H9 (cell line): ENCODE data around the gene TMEM270. TPM values are rescaled to one million over a fixed set of nuclear protein-coding genes. Genes with fewer than 3 reads are reported as not detected.

Source experiments
- DNase-seq: peaks from one replicate; pipeline ENCODE4 v3.0.0-alpha.2; 2017
- H2AFZ ChIP-seq: one replicate; pipeline ENCODE4 v1.6.1; 2013; ENCODE audit warnings: mild to moderate bottlenecking, low read length, control low read depth, moderate library complexity
- H2AK5ac ChIP-seq: 2 replicates; pipeline ENCODE4 v1.6.1; 2013; ENCODE audit warnings: low read length, control low read depth, mixed read lengths; ENCODE audit not compliant: insufficient read length
- H2BK120ac ChIP-seq: one replicate; pipeline ENCODE4 v1.6.1; 2013; ENCODE audit warnings: low read depth, mild to moderate bottlenecking, low read length, control low read depth, inconsistent platforms; ENCODE audit not compliant: poor library complexity, severe bottlenecking
- H2BK12ac ChIP-seq: 2 replicates; pipeline ENCODE4 v1.6.1; 2013; ENCODE audit warnings: low read length, control low read depth, mixed read lengths, low read depth; ENCODE audit not compliant: insufficient read length
- H2BK15ac ChIP-seq: 2 replicates; pipeline ENCODE4 v1.6.1; 2013; ENCODE audit warnings: low read depth, low read length, control low read depth
- H2BK20ac ChIP-seq: one replicate; pipeline ENCODE4 v1.6.1; 2013; ENCODE audit warnings: low read depth, mild to moderate bottlenecking, low read length, control low read depth, inconsistent platforms; ENCODE audit not compliant: poor library complexity, severe bottlenecking
- H2BK5ac ChIP-seq: 2 replicates; pipeline ENCODE4 v1.6.1; 2013; ENCODE audit warnings: low read length, control low read depth, mixed read lengths; ENCODE audit not compliant: insufficient read length
- H3K14ac ChIP-seq: 2 replicates; pipeline ENCODE4 v1.6.1; 2013; ENCODE audit warnings: low read length, control low read depth; ENCODE audit not compliant: insufficient read depth
- H3K18ac ChIP-seq: 2 replicates; pipeline ENCODE4 v1.6.1; 2013; ENCODE audit warnings: low read depth, mild to moderate bottlenecking, mixed read lengths, low read length, control low read depth; ENCODE audit not compliant: insufficient read length
- H3K23ac ChIP-seq: 2 replicates; pipeline ENCODE4 v1.6.1; 2013; ENCODE audit warnings: low read length, control low read depth, mixed read lengths, low read depth; ENCODE audit not compliant: insufficient read length
- H3K23me2 ChIP-seq: 2 replicates; pipeline ENCODE4 v1.6.1; 2013; ENCODE audit warnings: low read depth, mild to moderate bottlenecking, mixed read lengths, low read length, control low read depth; ENCODE audit not compliant: insufficient read length, poor library complexity, severe bottlenecking
- H3K27ac ChIP-seq: 2 replicates; pipeline ENCODE4 v1.5.1; 2013; ENCODE audit warnings: low read length, control low read depth, mixed read lengths, low read depth; ENCODE audit not compliant: insufficient read length
- H3K27me3 ChIP-seq: 2 replicates; pipeline ENCODE4 v1.6.1; 2013; ENCODE audit warnings: low read length, control low read depth, inconsistent platforms; ENCODE audit not compliant: insufficient read depth
- H3K4ac ChIP-seq: 2 replicates; pipeline ENCODE4 v1.6.1; 2013; ENCODE audit warnings: low read depth, mild to moderate bottlenecking, control low read depth, inconsistent platforms, low read length, moderate library complexity
- H3K4me1 ChIP-seq: 2 replicates; pipeline ENCODE4 v1.6.1; 2013; ENCODE audit warnings: low read length, control low read depth, inconsistent platforms; ENCODE audit not compliant: insufficient read depth
- H3K4me2 ChIP-seq: 2 replicates; pipeline ENCODE4 v1.6.1; 2013; ENCODE audit warnings: low read length, control low read depth, mixed read lengths; ENCODE audit not compliant: insufficient read length, insufficient read depth
- H3K56ac ChIP-seq: 2 replicates; pipeline ENCODE4 v1.6.1; 2013; ENCODE audit warnings: low read depth, mild to moderate bottlenecking, mixed read lengths, low read length, control low read depth; ENCODE audit not compliant: insufficient read length
- H3K79me1 ChIP-seq: 2 replicates; pipeline ENCODE4 v1.6.1; 2013; ENCODE audit warnings: low read depth, mild to moderate bottlenecking, moderate library complexity, low read length, control low read depth, inconsistent platforms; ENCODE audit not compliant: insufficient read depth, poor library complexity, severe bottlenecking
- H3K79me2 ChIP-seq: 2 replicates; pipeline ENCODE4 v1.6.1; 2013; ENCODE audit warnings: low read length, control low read depth, inconsistent platforms; ENCODE audit not compliant: insufficient read depth
- H3K9ac ChIP-seq: 2 replicates; pipeline ENCODE4 v1.6.1; 2013; ENCODE audit warnings: low read length, control low read depth, mixed read lengths; ENCODE audit not compliant: insufficient read length; ENCODE audit errors: extremely low read depth
- H3K9me3 ChIP-seq: one replicate; pipeline ENCODE4 v1.6.1; 2013; ENCODE audit warnings: low read depth, low read length, inconsistent platforms; ENCODE audit not compliant: control insufficient read depth
- H3T11ph ChIP-seq: one replicate; pipeline ENCODE4 v1.6.1; 2013; ENCODE audit warnings: mild to moderate bottlenecking, low read length, control low read depth, inconsistent platforms
- H4K20me1 ChIP-seq: one replicate; pipeline ENCODE4 v1.6.1; 2013; ENCODE audit not compliant: control insufficient read depth, insufficient read length, insufficient read depth
- H4K5ac ChIP-seq: 2 replicates; pipeline ENCODE4 v1.6.1; 2013; ENCODE audit warnings: low read depth, mild to moderate bottlenecking, mixed read lengths, low read length, control low read depth; ENCODE audit not compliant: insufficient read length
- H4K8ac ChIP-seq: replicated peaks from 2 replicates; pipeline ENCODE4 v1.6.1; 2013; ENCODE audit warnings: low read length, control low read depth, mixed read lengths, low read depth; ENCODE audit not compliant: insufficient read length
- H4K91ac ChIP-seq: 2 replicates; pipeline ENCODE4 v1.6.1; 2013; ENCODE audit warnings: low read depth, mild to moderate bottlenecking, moderate library complexity, mixed read lengths, low read length, control low read depth; ENCODE audit not compliant: insufficient read length
- H3K27ac Mint-ChIP-seq, 3 experiments: 2 replicates in 2 of 3; 3 replicates in 1 of 3; pipeline ENCODE4 v1.8.0; 2020 to 2021; ENCODE audit warnings: mixed read lengths in 3 of 3, mild to moderate bottlenecking in 1 of 3, moderate library complexity in 1 of 3
- H3K27me3 Mint-ChIP-seq: 2 replicates; pipeline ENCODE4 v1.8.0; 2021; ENCODE audit warnings: low read depth, mild to moderate bottlenecking, moderate library complexity, mixed read lengths
- H3K36me3 Mint-ChIP-seq, 3 experiments: 2 replicates in 2 of 3; 3 replicates in 1 of 3; pipeline ENCODE4 v1.8.0; 2020 to 2021; ENCODE audit warnings: low read depth in 3 of 3, mixed read lengths in 3 of 3; ENCODE audit not compliant: insufficient read depth in 1 of 3
- H3K4me1 Mint-ChIP-seq, 2 experiments: 2 replicates each; pipeline ENCODE4 v1.8.0; 2020; ENCODE audit warnings: mixed read lengths in 2 of 2
- H3K4me3 Mint-ChIP-seq, 2 experiments: 2 replicates in 1 of 2; 3 replicates in 1 of 2; pipeline ENCODE4 v1.8.0; 2020 to 2021; ENCODE audit warnings: mild to moderate bottlenecking in 2 of 2, mixed read lengths in 2 of 2, moderate library complexity in 1 of 2
- H3K9me3 Mint-ChIP-seq, 2 experiments: 2 replicates in 1 of 2; 3 replicates in 1 of 2; pipeline ENCODE4 v1.8.0; 2020; ENCODE audit warnings: mild to moderate bottlenecking in 2 of 2, mixed read lengths in 2 of 2, moderate library complexity in 1 of 2
- CTCF ChIP-seq: fragments of 200-600 bp; sonication (generic); conservative IDR thresholded peaks from 3 replicates; pipeline ENCODE4 v1.8.0; 2021; ENCODE audit warnings: antibody characterized with exemption, mild to moderate bottlenecking
- WGBS: extraction: QIAGEN DNeasy Blood & Tissue Kit; methylation state at CpG from one replicate; pipeline ENCODE4 v1.1.7; 2013; ENCODE audit warnings: missing lambda C conversion rate, low lambda C conversion rate, mixed read lengths; ENCODE audit not compliant: insufficient read length; ENCODE audit errors: extremely low coverage; 5-methylcytosine and 5-hydroxymethylcytosine counted together
- total RNA-seq: library from RNA; stranded (reverse); gene quantifications from 2 replicates; pipeline ENCODE4 v1.2.1, GENCODE V29; 2021

Gene TMEM270
- total RNA-seq, 1 experiment from 2014 or later: not detected

GRCh38 chr7:73827567-73828106, 33.3 kb upstream of the TMEM270 start:
- Histone ChIP-seq H2BK20ac (no peak overlapping the region), H3K4me1 (peaks cover 14% of the 10 kb centered on the region; the same call in 1 of the 2 replicates), H3K23me2 (peaks cover 9% of the 10 kb centered on the region), H3K9me3 (no peaks in the 10 kb centered on the region), H2BK12ac (no peak overlapping the region), H3K56ac (no peak overlapping the region), H3K79me1 (no peaks in the 10 kb centered on the region), H4K91ac (no peak overlapping the region), H4K8ac (no peak overlapping the region), H4K5ac (no peak overlapping the region), H3K14ac (peak overlapping the region; percentile 10; the same call in 1 of the 2 replicates), H3K4me2 (peak overlapping the region; percentile 12), H2AFZ (no peak overlapping the region), H2AK5ac (no peak overlapping the region), H3K27me3 (no peaks in the 10 kb centered on the region), H3K9ac (no peak overlapping the region), H3K23ac (no peak overlapping the region), H2BK120ac (no peak overlapping the region), H3K79me2 (no peaks in the 10 kb centered on the region), H3K4ac (no peak overlapping the region), H3K27ac (peak overlapping the region; percentile 13), H2BK5ac (no peak overlapping the region), H3T11ph (no peak overlapping the region), H2BK15ac (no peak overlapping the region), H4K20me1 (no peaks in the 10 kb centered on the region), H3K18ac (peak overlapping the region; percentile 9)
- peak; percentile 90 for DNase-seq
- H3K9me3 Mint-ChIP-seq: no peaks in the 10 kb centered on the region; a peak in 1 of 5 replicates
- peak overlapping the region; percentile 10 to 86 (median 80); a peak in 6 of 7 replicates for H3K27ac Mint-ChIP-seq
- no CpG with 5 or more reads among the region's 11 CpGs for WGBS
- H3K36me3 Mint-ChIP-seq: no peaks in the 10 kb centered on the region
- H3K4me3 Mint-ChIP-seq: peak overlapping the region; percentile 22 to 29; a peak in 3 of 5 replicates
- H3K27me3 Mint-ChIP-seq: peaks cover 27% of the 10 kb centered on the region
- peaks cover 64 to 69% of the 10 kb centered on the region in 2 experiments for H3K4me1 Mint-ChIP-seq
- TF ChIP-seq CTCF: no peak
